GM06990 (cell line): ENCODE data around the gene KIF5C.

Source experiments
- DNase-seq: peaks from one replicate; pipeline ENCODE4 v3.0.0-alpha.2; 2011; ENCODE audit not compliant: insufficient read length; ENCODE audit errors: extremely low read depth
- H3K27me3 ChIP-seq: replicated peaks from 2 replicates; pipeline ENCODE4 v1.6.0; 2011; ENCODE audit warnings: low read length; ENCODE audit not compliant: control insufficient read depth, insufficient read depth
- H3K36me3 ChIP-seq: 2 replicates; pipeline ENCODE4 v1.5.1; 2011; ENCODE audit warnings: low read length; ENCODE audit not compliant: control insufficient read depth, insufficient read depth
- H3K4me3 ChIP-seq: replicated peaks from 2 replicates; pipeline ENCODE4 v1.5.1; 2011; ENCODE audit warnings: low read depth, mild to moderate bottlenecking, control low read depth, low read length
- CTCF ChIP-seq: IDR thresholded peaks from 2 replicates; pipeline ENCODE4 v1.5.1; 2011; ENCODE audit warnings: low read length, control low read depth, mild to moderate bottlenecking, inconsistent platforms; ENCODE audit not compliant: insufficient read depth, poor library complexity, severe bottlenecking

Gene KIF5C

GRCh38 chr2:149061133-149061745 is 186.2 kb downstream of the KIF5C start:
- Histone ChIP-seq H3K36me3 (no peaks in the 10 kb centered on the region), H3K27me3 (no peaks in the 10 kb centered on the region), H3K4me3 (no peak overlapping the region)
- no peak for DNase-seq
- TF ChIP-seq CTCF, result no peak

- Histone ChIP-seq H3K27me3 (no peaks in the 10 kb centered on the region), H3K36me3 (no peaks in the 10 kb centered on the region), H3K4me3 (no peak overlapping the region)
- TF ChIP-seq CTCF, result no peak
- DNase-seq, result no peak
Measured at GRCh38 chr2:149062531-149062930, 187.5 kb downstream of the KIF5C start.

- H3K36me3 ChIP-seq, result no peaks in the 10 kb centered on the region
- H3K27me3 ChIP-seq, result no peaks in the 10 kb centered on the region
- no peak for TF ChIP-seq CTCF
- H3K4me3 ChIP-seq, result no peak overlapping the region
- DNase-seq, result no peak
Measured at GRCh38 chr2:149063177-149063576, 188.2 kb downstream of the KIF5C start.

- Histone ChIP-seq H3K4me3 (no peak overlapping the region), H3K36me3 (no peaks in the 10 kb centered on the region), H3K27me3 (no peaks in the 10 kb centered on the region)
- no peak for DNase-seq
- no peak for TF ChIP-seq CTCF
Measured at GRCh38 chr2:149064365-149064841, 189.4 kb downstream of the KIF5C start.

- Histone ChIP-seq H3K36me3 (no peaks in the 10 kb centered on the region), H3K4me3 (no peak overlapping the region), H3K27me3 (no peaks in the 10 kb centered on the region)
- DNase-seq, result no peak
- TF ChIP-seq CTCF, result no peak
Measured at GRCh38 chr2:149064856-149065630, 190.0 kb downstream of the KIF5C start.
